Fibroblast of lung (primary cell): ENCODE data around the gene SLC51B.

Experiments
- EZH2 ChIP-seq: IDR thresholded peaks from 2 replicates; pipeline ENCODE4 v1.5.1; 2012; ENCODE audit warnings: low read length, control low read depth, mild to moderate bottlenecking; ENCODE audit errors: missing control alignments
- TF ChIP-seq, protein P1 (sequence below), 2 donors: IDR thresholded peaks in 1 of 2; conservative IDR thresholded peaks in 1 of 2; 1 replicate in 1 of 2; 2 replicates in 1 of 2; pipeline ENCODE4 v1.5.1; 2011 to 2012; ENCODE audit warnings: low read length in 2 of 2, control low read depth in 1 of 2, inconsistent platforms in 1 of 2, low read depth in 1 of 2, mild to moderate bottlenecking in 1 of 2

DNA sequence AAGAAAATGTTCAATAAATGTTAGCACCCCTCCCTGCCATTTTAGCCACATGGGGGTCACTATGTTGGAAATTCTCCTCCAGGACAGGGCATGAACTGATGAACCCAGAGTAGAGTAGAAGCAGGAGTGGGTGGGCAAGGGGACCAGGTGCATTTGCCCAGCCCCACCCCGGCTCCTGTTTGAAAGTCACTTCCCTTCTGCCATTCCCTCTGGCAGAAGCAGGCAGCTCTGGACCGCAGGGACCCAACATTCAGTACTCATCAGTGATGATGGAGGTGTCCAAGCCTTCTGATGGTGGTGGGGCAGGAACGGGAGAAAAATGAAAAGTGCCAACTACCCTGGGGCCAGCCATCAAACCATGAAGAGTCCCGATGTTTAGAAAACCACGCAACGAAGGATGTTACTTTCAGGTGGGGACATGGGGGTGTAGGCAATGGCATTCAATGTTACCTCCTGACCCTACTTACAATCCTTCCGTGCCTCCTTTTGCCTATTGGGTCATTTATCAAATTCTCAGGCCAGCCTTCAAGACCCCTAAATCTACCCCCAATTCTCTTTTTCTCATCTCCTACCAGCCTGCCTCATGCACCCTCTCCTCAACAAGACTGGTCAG lies 52.6 kb downstream of the SLC51B start:
- TF ChIP-seq, protein P1, sequence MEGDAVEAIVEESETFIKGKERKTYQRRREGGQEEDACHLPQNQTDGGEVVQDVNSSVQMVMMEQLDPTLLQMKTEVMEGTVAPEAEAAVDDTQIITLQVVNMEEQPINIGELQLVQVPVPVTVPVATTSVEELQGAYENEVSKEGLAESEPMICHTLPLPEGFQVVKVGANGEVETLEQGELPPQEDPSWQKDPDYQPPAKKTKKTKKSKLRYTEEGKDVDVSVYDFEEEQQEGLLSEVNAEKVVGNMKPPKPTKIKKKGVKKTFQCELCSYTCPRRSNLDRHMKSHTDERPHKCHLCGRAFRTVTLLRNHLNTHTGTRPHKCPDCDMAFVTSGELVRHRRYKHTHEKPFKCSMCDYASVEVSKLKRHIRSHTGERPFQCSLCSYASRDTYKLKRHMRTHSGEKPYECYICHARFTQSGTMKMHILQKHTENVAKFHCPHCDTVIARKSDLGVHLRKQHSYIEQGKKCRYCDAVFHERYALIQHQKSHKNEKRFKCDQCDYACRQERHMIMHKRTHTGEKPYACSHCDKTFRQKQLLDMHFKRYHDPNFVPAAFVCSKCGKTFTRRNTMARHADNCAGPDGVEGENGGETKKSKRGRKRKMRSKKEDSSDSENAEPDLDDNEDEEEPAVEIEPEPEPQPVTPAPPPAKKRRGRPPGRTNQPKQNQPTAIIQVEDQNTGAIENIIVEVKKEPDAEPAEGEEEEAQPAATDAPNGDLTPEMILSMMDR (conservative IDR thresholded peaks at IDR 0.05 in 1 of 2, IDR thresholded peaks at IDR 0.05 in 1 of 2; ENCODE audit: low read depth in 1 of 2, low read length in 2 of 2), result no peak
- TF ChIP-seq EZH2, result no peak
